Measurements from ENCODE around the gene MYOM3.
"Not testable (repeated sequence)": the region's sequence is repeated elsewhere in the genome, so short reads cannot be mapped to it uniquely, and the experiment has no call there.

The MYOM3 gene

GRCh38 chr1:24015221-24016210 is 96.4 kb downstream of the MYOM3 start:
- TF ChIP-seq CTCF (IDR thresholded peaks at IDR 0.05; ENCODE audit: extremely low read depth, missing control alignments): no peak
- DNase-seq (ENCODE audit: low spot score): no peak

GRCh38 chr1:24012878-24013277 is 99.1 kb downstream of the MYOM3 start:
- not testable (repeated sequence) for DNase-seq (ENCODE audit: low spot score)

- DNase-seq (ENCODE audit: low spot score): no peak
- no peak for TF ChIP-seq CTCF (IDR thresholded peaks at IDR 0.05; ENCODE audit: extremely low read depth, missing control alignments)
Measured at GRCh38 chr1:24010650-24011049, 101.3 kb downstream of the MYOM3 start.

- DNase-seq (ENCODE audit: low spot score): no peak
- TF ChIP-seq CTCF (IDR thresholded peaks at IDR 0.05; ENCODE audit: extremely low read depth, missing control alignments): no peak
Measured at GRCh38 chr1:24009406-24009805, 102.5 kb downstream of the MYOM3 start.

- not testable (repeated sequence) for DNase-seq (ENCODE audit: low spot score)
Measured at GRCh38 chr1:24008574-24009184, 103.3 kb downstream of the MYOM3 start.

GRCh38 chr1:24007079-24007478 is 104.9 kb downstream of the MYOM3 start:
- no peak for TF ChIP-seq CTCF (IDR thresholded peaks at IDR 0.05; ENCODE audit: extremely low read depth, missing control alignments)

More at GRCh38 chr1:24007079-24007478, 104.9 kb downstream of the MYOM3 start:
- no peak for DNase-seq (ENCODE audit: low spot score)

Measured in GM20000 (cell line).